Measurements from ENCODE around the gene TGFBR2.
A peak's percentile ranks its signal among the peaks of the same experiment; 100 is the strongest.
"Not testable (repeated sequence)": the region's sequence is repeated elsewhere in the genome, so short reads cannot be mapped to it uniquely, and the experiment has no call there.

The TGFBR2 gene

GRCh38 chr3:30620402-30621360 lies 14.3 kb downstream of the TGFBR2 start:
- Mint-ChIP-seq H3K27ac (peak overlapping the region; percentile 85), H3K9me3 (no peaks in the 10 kb centered on the region), H3K4me3 (peak overlapping the region; percentile 69), H3K27me3 (ENCODE audit: low read depth) (no peaks in the 10 kb centered on the region), H3K4me1 (ENCODE audit: low read depth) (peaks cover 74% of the 10 kb centered on the region), H3K36me3 (ENCODE audit: low read depth) (peaks cover 39% of the 10 kb centered on the region)

GRCh38 chr3:30621576-30621975 lies 15.2 kb downstream of the TGFBR2 start:
- Mint-ChIP-seq H3K9me3 (no peaks in the 10 kb centered on the region), H3K4me3 (peak overlapping the region; percentile 43), H3K36me3 (ENCODE audit: low read depth) (peaks cover 45% of the 10 kb centered on the region), H3K27ac (peak overlapping the region; percentile 83), H3K4me1 (ENCODE audit: low read depth) (peaks cover 76% of the 10 kb centered on the region), H3K27me3 (ENCODE audit: low read depth) (no peaks in the 10 kb centered on the region)

GRCh38 chr3:30622047-30622545 lies 15.7 kb downstream of the TGFBR2 start:
- H3K4me1 Mint-ChIP-seq (ENCODE audit: low read depth): peaks cover 75% of the 10 kb centered on the region
- no peaks in the 10 kb centered on the region for H3K27me3 Mint-ChIP-seq (ENCODE audit: low read depth)
- H3K9me3 Mint-ChIP-seq: no peaks in the 10 kb centered on the region
- peak overlapping the region; percentile 50 for H3K4me3 Mint-ChIP-seq
- H3K36me3 Mint-ChIP-seq (ENCODE audit: low read depth): peaks cover 48% of the 10 kb centered on the region
- H3K27ac Mint-ChIP-seq: peak overlapping the region; percentile 83

- peaks cover 70% of the 10 kb centered on the region for H3K4me1 Mint-ChIP-seq (ENCODE audit: low read depth)
- H3K9me3 Mint-ChIP-seq: no peaks in the 10 kb centered on the region
- H3K36me3 Mint-ChIP-seq (ENCODE audit: low read depth): peaks cover 47% of the 10 kb centered on the region
- H3K27ac Mint-ChIP-seq: peak overlapping the region; percentile 83
- no peaks in the 10 kb centered on the region for H3K27me3 Mint-ChIP-seq (ENCODE audit: low read depth)
- H3K4me3 Mint-ChIP-seq: peak overlapping the region; percentile 50
These were observed 16.4 kb downstream of the TGFBR2 start for GRCh38 chr3:30622790-30623189.

- Mint-ChIP-seq H3K27ac (peak overlapping the region; percentile 83), H3K4me1 (ENCODE audit: low read depth) (peaks cover 67% of the 10 kb centered on the region), H3K27me3 (ENCODE audit: low read depth) (no peaks in the 10 kb centered on the region), H3K36me3 (ENCODE audit: low read depth) (peaks cover 47% of the 10 kb centered on the region), H3K9me3 (no peaks in the 10 kb centered on the region), H3K4me3 (peak overlapping the region; percentile 38)
These were observed 16.9 kb downstream of the TGFBR2 start for GRCh38 chr3:30623351-30623750.

- H3K27me3 Mint-ChIP-seq (ENCODE audit: low read depth); H3K9me3 Mint-ChIP-seq: not testable (repeated sequence)
- Mint-ChIP-seq H3K4me3 (peak overlapping the region; percentile 33), H3K27ac (peak overlapping the region; percentile 66), H3K36me3 (ENCODE audit: low read depth) (peaks cover 53% of the 10 kb centered on the region), H3K4me1 (ENCODE audit: low read depth) (peaks cover 69% of the 10 kb centered on the region)
These were observed 18.1 kb downstream of the TGFBR2 start for GRCh38 chr3:30624480-30624879.

- Mint-ChIP-seq H3K27ac (peak overlapping the region; percentile 75), H3K27me3 (ENCODE audit: low read depth) (no peaks in the 10 kb centered on the region), H3K36me3 (ENCODE audit: low read depth) (peaks cover 50% of the 10 kb centered on the region), H3K4me3 (no peak overlapping the region), H3K4me1 (ENCODE audit: low read depth) (peaks cover 70% of the 10 kb centered on the region), H3K9me3 (no peaks in the 10 kb centered on the region)
These were observed 19.4 kb downstream of the TGFBR2 start for GRCh38 chr3:30625541-30626438.

- H3K27me3 Mint-ChIP-seq (ENCODE audit: low read depth): no peaks in the 10 kb centered on the region
- H3K9me3 Mint-ChIP-seq: no peaks in the 10 kb centered on the region
- H3K36me3 Mint-ChIP-seq (ENCODE audit: low read depth): peaks cover 47% of the 10 kb centered on the region
- H3K4me3 Mint-ChIP-seq: peak overlapping the region; percentile 29
- peaks cover 70% of the 10 kb centered on the region for H3K4me1 Mint-ChIP-seq (ENCODE audit: low read depth)
- H3K27ac Mint-ChIP-seq: peak overlapping the region; percentile 75
These were observed 20.2 kb downstream of the TGFBR2 start for GRCh38 chr3:30626443-30627180.

GRCh38 chr3:30628205-30628900 lies 22.0 kb downstream of the TGFBR2 start:
- peaks cover 55% of the 10 kb centered on the region for H3K36me3 Mint-ChIP-seq (ENCODE audit: low read depth)
- no peaks in the 10 kb centered on the region for H3K9me3 Mint-ChIP-seq
- H3K27me3 Mint-ChIP-seq (ENCODE audit: low read depth): no peaks in the 10 kb centered on the region
- peaks cover 74% of the 10 kb centered on the region for H3K4me1 Mint-ChIP-seq (ENCODE audit: low read depth)
- H3K4me3 Mint-ChIP-seq: peak overlapping the region; percentile 62
- peak overlapping the region; percentile 99 for H3K27ac Mint-ChIP-seq

- Mint-ChIP-seq H3K4me1 (ENCODE audit: low read depth) (peaks cover 71% of the 10 kb centered on the region), H3K4me3 (peak overlapping the region; percentile 62), H3K9me3 (no peaks in the 10 kb centered on the region), H3K36me3 (ENCODE audit: low read depth) (peaks cover 50% of the 10 kb centered on the region), H3K27ac (peak overlapping the region; percentile 99), H3K27me3 (ENCODE audit: low read depth) (no peaks in the 10 kb centered on the region)
These were observed 22.6 kb downstream of the TGFBR2 start for GRCh38 chr3:30628901-30629590.

- peak overlapping the region; percentile 61 for H3K4me3 Mint-ChIP-seq
- peaks cover 52% of the 10 kb centered on the region for H3K36me3 Mint-ChIP-seq (ENCODE audit: low read depth)
- H3K4me1 Mint-ChIP-seq (ENCODE audit: low read depth): peaks cover 75% of the 10 kb centered on the region
- H3K9me3 Mint-ChIP-seq: no peaks in the 10 kb centered on the region
- H3K27me3 Mint-ChIP-seq (ENCODE audit: low read depth): no peaks in the 10 kb centered on the region
- peak overlapping the region; percentile 99 for H3K27ac Mint-ChIP-seq
These were observed 23.3 kb downstream of the TGFBR2 start for GRCh38 chr3:30629746-30630145.

- Mint-ChIP-seq H3K9me3 (no peaks in the 10 kb centered on the region), H3K27ac (peak overlapping the region; percentile 99), H3K36me3 (ENCODE audit: low read depth) (peaks cover 53% of the 10 kb centered on the region), H3K4me3 (peak overlapping the region; percentile 61), H3K27me3 (ENCODE audit: low read depth) (no peaks in the 10 kb centered on the region), H3K4me1 (ENCODE audit: low read depth) (peaks cover 77% of the 10 kb centered on the region)
These were observed 24.0 kb downstream of the TGFBR2 start for GRCh38 chr3:30630238-30631030.

All from T-helper 1 cell treated with Interleukin-12 subunit alpha and Interleukin-12 subunit beta and Interleukin-4 antibody, amounts not matched to agents 30 μg/mL and 1 μg/mL, for 36 hours (primary cell).